GM21529 (cell line): ENCODE results near the gene CFAP54.
"Not testable (repeated sequence)": the region's sequence is repeated elsewhere in the genome, so short reads cannot be mapped to it uniquely, and the experiment has no call there.

Experiments
- ATAC-seq: cut with Tn5 transposase; IDR thresholded peaks from one replicate; pipeline ENCODE4 v1.9.1; 2021; ENCODE audit not compliant: unreplicated experiment

CFAP54 gene, protein sequence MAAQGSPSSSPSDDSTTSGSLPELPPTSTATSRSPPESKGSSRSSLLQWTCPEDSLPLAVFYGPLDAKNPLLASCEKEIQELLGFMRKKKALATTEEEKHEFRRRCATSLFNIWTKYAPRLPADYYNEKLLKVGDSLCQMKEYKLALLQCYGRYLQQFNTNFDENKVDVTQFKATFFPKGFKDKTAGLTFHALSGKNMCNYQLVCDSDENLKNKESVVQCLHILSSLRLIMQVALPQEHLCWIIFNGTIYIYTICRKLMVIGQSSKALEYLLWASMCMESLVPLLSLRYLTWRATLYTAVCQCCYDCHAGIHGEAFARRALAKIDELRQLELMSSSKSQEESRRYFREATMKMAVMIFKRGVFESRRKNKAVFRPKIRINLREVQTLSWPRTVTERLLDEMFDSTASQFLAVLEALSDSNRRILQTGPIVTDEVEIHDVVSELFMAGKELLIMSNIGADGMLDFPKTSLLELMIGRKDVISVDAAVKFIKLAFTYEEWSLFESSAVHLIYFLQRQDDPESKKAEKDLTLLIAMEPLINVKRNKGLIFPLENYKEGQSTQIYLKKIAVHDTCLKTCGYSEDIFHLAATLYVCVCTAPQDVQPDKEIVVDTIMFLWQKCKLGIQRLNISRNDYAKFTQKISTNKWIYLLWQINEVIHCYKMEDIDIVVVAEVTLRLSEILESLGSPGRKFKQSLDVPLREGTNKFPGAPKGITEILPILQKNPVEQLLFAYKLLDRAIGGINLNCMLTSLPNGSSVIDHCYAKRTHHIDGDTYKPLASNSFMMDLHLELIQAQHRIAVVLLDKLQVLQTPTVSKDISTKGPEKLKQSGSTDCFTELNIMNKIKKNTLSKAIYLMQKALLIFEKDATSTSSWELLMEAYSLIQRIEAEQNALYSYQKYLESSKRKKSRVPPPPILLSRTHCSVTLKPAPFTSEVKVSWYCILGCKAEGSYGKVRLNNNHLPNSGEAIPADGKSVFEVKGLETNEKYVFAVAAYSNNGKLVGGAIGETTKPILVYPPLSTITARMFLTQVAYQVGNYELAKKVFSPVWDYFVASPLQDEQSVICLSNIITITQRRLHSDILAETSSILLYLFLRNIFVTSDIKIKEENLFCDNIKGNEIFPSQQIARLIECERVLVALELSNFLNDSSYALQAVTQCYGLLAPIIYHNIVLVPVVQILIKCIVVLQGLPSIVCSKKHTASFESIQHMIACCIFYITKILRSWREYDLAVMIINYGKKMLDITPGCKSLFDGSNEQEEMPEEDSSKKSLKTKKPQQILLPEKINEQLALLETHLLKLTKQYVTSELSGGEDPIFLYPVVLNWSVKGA (N-terminal part only)

DNA sequence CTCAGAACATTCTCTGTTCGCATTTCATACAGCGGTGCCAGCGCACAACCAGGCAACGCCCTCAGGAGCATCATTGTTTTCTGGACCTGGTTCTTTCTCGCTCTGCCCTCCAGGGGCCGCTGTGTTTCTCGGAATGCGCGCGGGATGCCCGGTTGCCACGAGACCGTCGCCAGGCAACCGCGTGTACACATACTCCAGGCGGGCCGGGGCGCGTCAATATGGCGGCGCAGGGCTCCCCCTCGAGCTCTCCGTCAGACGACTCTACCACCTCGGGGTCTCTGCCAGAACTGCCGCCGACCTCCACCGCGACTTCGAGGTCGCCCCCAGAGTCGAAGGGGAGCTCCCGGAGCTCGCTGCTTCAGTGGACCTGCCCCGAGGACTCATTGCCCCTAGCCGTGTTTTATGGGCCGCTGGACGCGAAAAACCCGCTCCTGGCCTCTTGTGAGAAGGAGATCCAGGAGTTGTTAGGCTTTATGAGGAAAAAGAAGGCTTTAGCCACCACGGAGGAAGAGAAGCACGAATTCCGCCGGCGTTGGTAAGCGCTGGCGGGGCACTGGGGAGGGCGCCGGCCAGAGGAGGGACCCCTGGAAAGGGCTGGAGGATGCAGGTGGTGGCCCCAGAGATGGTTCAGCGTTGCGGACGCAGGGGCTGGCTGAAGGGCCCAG lies at the start of gene CFAP54:
Gene CFAP54, plus strand, starts transcription at position 186 of the 665 bp plus-strand sequence. Its CDS starts 33 bp downstream, at position 219.
- peak; percentile 90 for ATAC-seq

DNA sequence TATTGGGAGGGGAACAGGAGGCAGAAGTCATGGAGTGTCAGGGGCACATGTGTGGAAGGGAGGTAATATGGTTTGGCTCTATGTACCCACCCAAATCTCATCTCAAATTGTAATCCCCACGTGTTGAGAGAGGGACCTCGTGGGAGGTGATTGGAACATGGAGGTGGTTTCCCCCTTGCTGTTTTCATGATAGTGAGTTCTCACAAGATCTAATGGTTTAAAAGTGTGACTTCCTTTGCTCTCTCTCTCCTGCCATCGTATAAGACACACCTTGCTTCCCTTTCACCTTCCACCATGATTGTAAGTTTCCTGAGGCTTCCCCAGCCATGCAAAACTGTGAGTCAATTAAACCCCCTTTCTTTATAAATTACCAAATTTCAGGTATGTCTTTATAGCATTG lies 47.6 kb upstream of the CFAP54 start:
- no peak for ATAC-seq

DNA sequence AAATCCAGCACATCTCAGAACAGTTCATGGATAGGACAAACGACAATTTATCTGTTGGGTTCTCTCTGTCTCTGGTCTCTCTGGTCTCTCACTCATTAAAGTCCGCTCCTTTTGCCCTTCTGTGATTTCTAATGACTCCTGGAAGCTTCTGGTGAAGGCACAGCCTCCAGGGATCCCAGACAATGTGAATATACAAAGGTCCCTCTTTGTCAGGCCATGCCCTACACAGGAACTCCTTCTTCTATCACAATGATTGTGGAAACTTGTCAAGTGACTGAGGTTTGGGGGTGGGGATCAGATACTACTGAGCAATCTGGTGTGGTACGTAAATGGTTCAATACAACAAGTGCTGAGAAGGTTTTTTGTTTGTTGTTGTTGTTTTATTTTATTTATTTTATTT lies 46.5 kb upstream of the CFAP54 start:
- ATAC-seq: no peak

DNA sequence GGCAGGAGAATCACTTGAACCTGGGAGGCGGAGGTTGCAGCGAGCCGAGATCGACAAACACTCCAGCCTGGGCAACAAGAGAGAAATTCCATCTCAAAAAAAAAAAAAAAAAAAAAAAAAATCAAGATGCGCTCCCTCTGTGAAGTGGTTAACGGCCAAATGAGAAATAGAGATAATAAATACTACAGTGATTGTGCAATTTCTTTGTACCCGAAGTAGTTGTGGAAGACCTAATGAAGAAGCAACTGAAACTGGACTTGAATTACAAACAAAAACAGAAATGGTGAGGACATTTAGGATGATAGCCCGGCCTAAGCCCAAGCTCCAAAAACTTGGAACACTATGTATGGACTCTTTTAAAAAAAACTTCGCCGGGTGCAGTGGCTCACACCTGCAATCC lies 45.0 kb upstream of the CFAP54 start:
- ATAC-seq: no peak

DNA sequence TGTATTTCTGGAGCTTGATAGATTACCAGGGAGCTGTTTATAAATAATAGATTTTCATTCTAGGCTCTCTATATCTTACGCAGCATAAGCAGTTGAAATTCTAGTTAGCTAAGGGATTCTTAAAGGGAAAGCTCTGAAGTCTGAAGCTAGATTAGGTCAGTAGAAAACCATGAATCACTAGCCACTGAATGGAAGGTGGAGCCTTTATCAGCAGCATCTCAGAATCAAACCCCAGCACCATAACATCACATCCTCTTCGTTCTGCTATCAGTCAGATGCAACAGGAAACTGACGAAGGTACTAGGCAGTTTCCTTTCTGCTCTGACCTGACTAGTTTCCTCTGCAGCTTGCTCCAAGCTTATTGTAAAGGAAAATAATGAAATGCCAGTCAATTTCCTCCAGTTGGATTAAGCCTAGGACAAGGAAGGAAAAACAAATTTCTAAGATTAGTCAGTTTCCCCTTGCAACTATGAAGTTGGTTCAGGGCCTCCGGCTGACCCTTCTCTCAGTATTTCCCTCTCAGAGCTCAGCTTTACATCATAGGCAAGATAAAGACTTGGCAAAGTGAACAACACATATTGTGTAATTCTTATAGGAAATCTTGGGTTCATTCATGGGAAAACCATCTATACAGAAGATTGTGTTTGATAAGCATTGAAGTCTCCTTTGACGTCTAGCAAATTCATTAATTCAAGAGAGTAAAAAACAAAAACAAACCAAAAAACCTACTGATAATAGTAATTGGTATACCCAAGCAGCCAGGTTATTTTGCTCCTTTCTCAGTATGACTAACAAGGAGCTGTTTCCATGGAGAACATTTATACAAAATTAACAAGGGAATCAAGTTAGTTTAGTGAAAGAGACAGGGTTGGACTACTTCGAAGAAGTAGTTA lies 43.4 kb upstream of the CFAP54 start:
- peak; percentile 99 for ATAC-seq

DNA sequence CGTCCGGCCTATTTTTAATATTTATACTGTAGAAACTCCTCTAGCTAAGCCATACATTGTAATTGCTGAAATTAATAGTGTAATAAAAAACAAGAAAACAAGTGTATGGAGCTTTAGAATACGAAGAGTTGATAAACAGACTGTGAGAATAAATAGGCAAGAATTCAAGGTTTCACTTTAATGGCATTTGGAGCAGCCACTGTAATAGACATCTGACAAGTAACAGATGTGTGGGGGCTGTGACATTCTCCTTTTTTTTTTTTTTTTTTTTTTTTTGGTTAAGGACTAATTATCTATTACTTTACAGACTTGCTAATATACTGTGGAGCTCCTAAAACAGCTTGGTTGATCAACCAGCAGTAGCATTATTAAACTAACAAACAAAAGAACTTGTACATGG lies 42.1 kb upstream of the CFAP54 start:
- no peak for ATAC-seq

DNA sequence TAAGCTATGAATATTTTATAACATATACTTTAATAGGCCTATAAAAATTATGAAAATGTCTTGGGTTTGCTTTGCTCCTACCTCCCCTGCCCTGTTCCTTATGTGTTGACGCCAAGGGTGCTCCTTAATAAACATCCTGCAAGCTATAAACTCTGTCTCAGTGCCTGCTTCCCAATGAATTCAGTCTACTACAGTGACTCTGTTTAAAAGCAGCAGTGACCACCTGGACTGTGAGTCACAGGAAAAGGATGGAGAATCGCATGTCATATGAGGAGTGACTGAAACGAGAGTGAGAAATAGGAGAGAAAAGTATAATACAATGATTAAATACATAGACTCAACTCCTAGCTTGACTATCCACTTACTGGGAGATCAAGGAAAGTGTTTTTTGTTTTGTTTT lies 41.1 kb upstream of the CFAP54 start:
- no peak for ATAC-seq

DNA sequence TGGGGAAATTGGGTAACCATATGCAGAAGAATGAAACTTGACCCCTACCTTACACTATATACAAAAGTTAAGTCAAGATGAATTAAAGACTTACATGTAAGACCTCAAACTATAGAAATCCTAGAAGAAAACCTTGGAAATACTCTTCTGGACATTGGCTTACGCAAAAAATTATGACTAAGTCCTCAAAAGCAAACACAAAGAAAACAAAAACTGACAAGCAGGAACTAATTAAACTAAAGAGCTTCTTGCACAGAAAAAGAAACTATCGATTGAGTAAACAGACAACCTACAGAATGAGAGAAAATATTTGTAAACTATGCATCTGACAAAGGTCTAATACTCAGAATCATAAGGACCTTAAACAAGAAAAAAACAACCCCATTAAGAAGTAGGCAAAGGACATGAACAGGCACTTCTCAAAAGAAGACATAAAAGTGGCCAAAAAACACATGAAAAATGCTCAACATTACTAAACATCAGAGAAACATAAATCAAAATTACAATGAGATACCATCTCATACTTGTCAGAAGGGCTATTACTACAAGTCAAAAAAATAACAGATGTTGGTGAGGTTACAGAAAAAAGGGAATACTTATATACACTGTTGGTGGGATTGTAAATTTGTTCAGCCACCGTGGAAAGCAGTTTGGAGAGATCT lies 37.0 kb upstream of the CFAP54 start:
- ATAC-seq: no peak

DNA sequence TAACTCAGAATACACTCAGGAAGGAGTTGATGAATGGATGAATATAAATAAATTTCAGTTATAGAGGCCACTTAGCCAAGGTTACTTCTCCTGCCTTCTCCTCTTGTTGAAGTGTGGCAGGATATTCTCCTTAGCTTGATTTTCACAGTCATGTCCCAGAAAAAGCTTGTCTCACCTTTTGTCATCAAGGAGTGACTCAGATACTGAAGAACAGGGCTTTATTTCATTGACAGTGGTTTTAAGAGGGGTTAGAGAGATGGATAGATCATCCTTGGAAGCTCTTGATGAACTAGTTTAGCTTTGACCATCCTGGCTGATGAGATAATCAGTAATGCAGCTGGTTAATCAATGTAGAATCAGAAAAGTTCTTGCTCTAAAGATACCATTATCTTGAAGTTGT lies 35.0 kb upstream of the CFAP54 start:
- ATAC-seq: no peak

DNA sequence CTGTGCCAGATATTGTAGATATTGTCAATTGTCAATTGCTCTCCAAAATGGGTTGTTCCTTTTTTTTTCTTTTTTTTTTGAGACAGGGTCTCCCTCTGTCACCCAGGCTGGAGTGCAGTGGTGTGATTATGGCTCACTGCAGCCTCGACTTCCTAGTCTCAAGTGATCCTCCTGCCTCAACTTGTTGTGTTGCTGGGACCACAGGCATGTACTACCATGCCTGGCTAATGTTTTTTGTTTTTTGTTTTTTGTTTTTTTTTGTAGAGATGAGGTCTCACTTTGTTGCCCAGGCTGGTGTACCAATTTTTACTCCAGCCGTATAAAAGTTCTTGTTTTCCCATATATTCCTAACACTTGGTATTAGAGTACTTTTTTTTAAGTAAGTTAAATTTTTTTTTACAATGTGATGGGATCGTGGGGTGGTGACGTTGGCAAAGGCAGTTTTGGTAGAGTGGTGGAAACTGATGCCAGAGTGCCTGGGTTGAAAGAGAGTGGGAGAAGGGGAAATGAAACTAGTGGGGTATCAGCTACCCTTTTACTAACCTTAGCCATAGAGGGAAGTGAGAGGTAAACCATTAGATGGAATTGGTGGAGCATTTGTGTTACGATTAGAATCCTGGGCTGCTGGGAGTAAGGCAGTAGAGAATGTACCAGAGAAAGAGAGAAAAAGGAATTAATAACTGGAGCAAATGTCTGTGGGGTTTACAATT lies 33.0 kb upstream of the CFAP54 start:
- ATAC-seq: peak; percentile 94

DNA sequence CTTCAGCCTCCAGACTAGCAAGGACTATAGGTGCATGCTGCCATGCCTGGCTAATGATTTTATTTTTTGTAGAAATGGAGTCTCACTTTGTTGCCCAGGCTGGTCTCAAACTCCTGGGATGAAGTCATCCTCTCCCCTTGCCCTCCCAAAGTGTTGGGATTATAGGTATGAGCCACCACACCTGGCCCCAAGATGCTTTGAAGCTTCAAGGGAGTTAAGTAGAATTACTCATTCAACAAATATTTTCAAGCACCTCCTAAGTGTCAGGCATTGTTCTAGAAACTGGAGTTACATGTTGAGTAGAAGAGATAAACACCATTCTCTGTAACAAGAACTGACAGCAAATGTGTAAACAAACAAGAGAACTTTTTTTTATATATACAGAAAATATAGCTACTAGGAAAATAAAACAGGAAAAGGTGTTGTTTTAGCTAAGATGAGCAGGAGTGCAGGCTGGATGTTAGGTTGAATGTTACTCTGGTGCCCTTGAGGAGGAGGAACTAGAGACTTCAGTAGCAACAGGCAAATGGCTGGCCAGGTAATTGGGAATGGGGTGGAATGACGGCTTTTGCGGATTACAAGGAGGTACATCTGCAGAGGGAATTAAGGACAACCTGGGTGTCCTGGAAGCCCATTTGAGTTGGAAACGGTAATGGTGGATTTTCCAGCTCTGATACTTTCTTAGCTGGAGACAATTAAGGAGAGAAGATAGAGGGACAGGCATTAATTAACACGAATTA lies 32.0 kb upstream of the CFAP54 start:
- ATAC-seq: peak; percentile 6

DNA sequence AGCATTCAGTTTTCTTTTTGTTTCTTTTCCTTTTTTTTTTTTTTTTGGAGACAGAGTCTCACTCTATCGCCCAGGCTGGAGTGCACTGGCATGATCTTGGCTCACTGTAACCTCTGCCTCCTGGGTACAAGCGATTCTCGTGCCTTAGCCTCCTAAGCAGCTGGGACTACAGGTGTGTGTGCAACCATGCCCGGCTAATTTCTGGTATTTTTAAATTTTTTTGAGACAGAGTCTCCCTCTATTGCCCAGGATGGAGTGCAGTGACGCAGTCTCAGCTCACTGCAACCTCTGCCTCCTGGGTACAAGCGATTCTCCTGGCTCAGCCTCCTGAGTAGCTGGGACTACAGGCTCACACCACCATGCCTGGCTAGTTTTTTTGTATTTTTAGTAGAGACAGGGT lies 30.1 kb upstream of the CFAP54 start:
- ATAC-seq: not testable (repeated sequence)

DNA sequence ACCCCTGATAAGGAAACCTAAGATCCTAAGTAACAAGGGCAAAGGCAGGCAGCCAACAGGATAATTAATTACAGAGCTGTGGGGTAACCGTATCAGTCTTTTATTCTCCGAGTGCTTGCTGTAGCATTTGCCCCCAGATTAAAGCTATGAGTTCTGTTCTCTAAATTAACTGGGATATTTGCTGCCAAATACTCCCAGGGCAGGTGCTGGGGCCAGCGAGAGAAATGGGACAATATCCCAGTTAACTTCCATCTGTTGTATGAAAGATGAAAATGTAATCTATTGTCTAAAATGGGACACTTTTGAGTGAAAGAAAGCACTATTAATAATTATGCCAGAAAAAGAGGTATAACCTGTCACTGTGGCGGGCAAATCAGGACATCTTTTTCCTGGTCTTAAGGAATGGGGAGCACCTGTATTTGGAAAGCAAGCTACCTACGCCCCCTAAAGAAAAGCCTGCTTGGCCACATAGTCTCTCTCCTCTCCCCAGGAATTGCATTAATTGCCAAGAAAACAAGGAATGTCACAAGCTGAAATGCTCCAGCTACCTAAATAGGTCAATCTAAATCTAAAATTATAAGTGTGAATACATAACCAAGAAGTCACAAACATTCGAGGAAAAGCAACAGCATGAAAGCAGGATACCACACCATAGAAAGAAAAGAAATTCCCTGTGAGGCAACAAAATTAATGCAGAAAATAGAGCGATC lies 26.7 kb upstream of the CFAP54 start:
- no peak for ATAC-seq

DNA sequence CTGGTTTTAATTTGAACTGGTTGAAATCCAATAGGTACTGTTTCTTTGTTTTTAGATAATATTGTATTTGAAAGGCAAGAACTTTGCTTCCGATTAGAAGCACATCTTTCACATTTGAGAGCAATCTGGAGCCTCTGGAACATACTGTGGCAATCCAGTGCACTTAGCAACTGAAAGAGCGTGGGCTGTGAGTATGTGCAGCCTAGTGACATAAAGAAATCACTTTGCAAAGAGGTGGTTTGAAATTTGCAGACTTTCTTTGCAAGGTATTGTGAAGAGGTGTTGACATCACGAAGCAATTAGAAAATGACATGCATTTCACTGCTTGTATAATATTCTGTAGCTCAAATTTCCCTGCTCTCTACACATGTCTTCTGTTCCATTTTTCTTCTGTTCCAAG lies 23.5 kb upstream of the CFAP54 start:
- ATAC-seq: no peak

DNA sequence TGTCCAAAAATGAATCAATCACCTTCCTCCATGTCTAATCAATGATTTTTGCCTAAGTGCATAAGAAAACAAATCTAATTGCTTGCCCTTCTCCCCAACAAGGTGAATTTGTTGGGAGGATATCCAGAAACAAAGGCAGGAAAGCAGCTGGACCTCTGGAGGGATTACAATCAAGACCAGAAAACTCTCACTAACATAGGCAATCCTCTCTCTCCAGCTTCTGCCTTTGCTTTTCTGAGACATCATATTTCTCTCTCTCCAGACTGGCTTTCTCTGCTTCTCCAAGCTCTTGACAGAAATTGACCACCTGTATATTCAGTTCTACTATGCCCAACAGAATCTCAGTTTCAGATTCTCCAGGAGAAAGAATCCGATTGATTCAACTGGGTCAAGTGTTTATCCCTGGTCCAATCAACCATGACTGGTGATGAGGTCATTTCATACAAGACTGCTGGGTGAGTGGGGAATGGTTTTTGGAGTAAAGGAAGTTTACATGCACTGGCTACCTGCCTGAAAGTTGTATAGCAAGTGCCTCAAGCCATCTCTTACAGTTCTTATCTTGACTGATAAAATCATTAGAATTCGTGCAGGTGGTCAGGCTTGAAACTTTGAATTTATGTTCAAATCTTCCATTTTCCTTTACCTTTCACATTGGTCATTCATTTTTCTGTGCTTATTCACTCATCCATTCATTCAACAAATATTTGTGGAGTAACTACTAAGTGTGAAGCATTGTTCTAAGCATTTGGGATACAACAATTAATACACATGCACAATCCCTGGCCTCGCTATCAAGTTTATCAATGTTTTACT lies 22.2 kb upstream of the CFAP54 start:
- no peak for ATAC-seq

DNA sequence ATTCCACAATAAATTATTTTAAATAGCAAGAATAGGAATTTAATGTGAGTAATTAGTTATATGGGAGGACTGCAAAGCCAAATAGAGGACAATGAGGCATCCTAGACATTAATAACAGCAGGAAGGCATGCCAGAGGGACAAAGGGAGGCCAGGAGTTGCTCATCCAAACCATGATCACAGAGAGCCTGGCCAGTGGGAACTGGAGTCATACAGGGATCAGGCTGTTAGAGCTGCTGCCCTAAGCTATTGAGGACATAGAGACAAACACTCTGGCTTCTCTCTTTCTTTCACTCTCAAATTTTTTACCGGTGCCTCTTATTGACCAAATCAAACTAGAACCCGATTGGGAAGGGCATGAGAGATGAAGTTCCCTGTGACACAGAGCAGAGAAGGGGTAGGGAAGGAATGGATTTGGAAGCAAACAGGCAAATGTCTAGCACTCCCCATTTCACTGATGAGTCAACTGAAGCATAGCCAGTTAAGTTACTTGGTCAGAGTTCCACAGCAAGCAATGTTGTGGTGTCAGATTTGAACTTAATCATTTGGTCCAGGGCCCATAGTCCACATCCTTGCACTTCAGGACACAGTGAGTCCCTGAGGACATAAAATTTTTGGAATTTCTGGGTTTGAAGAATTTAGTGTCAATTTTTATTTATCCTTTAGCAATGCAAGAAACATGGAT lies 17.9 kb upstream of the CFAP54 start:
- no peak for ATAC-seq
